K562 (cell line): ENCODE results near the gene BMAL1. TPM values are rescaled to one million over a fixed set of nuclear protein-coding genes. Genes with fewer than 3 reads are reported as not detected.

Source experiments
- PTTG1 ChIP-seq: fragments of 450-650 bp; IDR thresholded peaks from 2 replicates; pipeline ENCODE4 v1.6.1; 2016; ENCODE audit warnings: low read depth, mild to moderate bottlenecking, missing genetic modification characterization, missing compliant biosample characterization
- REST ChIP-seq, 2 experiments: fragments of 450-650 bp; formaldehyde crosslinking in 1 of 2; IDR thresholded peaks; 2 replicates each; pipeline versions ENCODE4 v1.4.0 to v1.6.1; 2014 to 2020; ENCODE audit warnings: mild to moderate bottlenecking in 2 of 2, borderline replicate concordance in 1 of 2, low read depth in 1 of 2
- polyA plus RNA-seq, 8 experiments: library from polyadenylated mRNA; depleted of rRNA in 4 of 8; stranded (reverse) in 5 of 8; unstranded in 3 of 8; fragments of >200 nt; fragmentation: Nextera tagmentation in 2 of 8; fragmentation: Illumina TruSeq in 1 of 8; extraction: Ambion mirVana in 2 of 8; extraction: Trizol in 1 of 8; gene quantifications; 2 replicates each; pipeline versions ENCODE4 v1.2.1 to v1.2.3, GENCODE V29; 2011 to 2014; ENCODE audit warnings: inconsistent platforms in 1 of 8, missing spikeins in 1 of 8
- total RNA-seq, 7 experiments: library from RNA; depleted of rRNA in 6 of 7; stranded (reverse); fragments of >200 nt in 6 of 7; fragmentation: Illumina TruSeq in 2 of 7; extraction: Trizol in 2 of 7; gene quantifications; 2 replicates each; pipeline versions ENCODE4 v1.2.1 to v1.2.3, GENCODE V29; 2011 to 2021; ENCODE audit warnings: low replicate concordance in 1 of 7

BMAL1 gene
- total and polyA plus RNA-seq, 9 of the 15 experiments (the other 6 are each of a cell fraction or from before 2014, with no cell fraction given): 0.14 to 2.4 (median 0.64) TPM

DNA sequence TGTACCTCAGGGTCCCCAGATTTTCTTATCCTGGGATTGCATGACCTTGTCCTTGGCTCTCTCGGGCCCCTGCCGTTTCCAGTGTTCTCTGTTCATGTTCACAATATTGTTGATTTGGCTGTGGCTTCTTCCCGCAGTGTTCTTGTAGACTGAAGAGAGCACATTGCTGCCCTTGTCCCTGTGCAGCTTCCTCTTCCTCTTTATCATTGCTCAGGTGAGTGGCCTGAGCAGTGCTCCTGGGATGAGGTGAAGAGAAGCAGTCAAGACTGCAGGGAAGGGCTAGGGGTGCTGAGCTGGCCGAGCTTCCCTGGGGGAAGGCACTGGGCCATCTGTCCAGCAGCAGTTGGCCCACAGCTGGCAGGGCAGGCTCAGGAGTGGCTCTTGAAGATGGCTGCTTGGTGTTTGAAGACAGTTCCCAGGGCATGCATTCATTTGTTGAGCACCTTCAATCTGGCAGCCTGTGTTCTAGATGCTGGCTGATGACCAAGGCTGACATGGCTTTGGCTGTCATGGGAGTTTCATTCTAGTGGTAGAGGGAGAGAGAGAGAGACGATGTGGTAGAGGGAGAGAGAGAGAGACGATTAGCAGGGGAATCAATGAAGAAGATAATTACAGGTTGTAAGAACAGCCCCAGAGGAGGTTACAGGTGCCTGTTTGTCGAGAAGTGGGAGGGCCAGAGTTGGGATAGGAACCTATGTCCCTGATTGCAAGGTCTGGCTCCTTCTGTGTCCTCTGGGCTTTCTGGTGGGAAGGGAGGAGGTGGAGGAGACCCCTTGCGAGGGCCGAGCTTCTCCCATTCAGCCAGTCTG lies 17.4 kb downstream of the BMAL1 start (continued):
- no peak for TF ChIP-seq REST (IDR thresholded peaks at IDR 0.05; ENCODE audit: borderline replicate concordance)
- no peak for TF ChIP-seq REST (CRISPR knock-in tag; IDR thresholded peaks at IDR 0.05; ENCODE audit: low read depth)
- no peak for TF ChIP-seq PTTG1
- TF ChIP-seq, all 486 proteins: peak for 0
